Smooth muscle cell of the brain vasculature (primary cell): ENCODE results near the gene SEC14L5.
"Not testable (repeated sequence)": the region's sequence is repeated elsewhere in the genome, so short reads cannot be mapped to it uniquely, and the experiment has no call there.

Source experiments
- DNase-seq: peaks from one replicate; pipeline ENCODE4 v3.0.0-alpha.2; 2012; ENCODE audit warnings: low read depth, low spot score

SEC14L5 gene

DNA sequence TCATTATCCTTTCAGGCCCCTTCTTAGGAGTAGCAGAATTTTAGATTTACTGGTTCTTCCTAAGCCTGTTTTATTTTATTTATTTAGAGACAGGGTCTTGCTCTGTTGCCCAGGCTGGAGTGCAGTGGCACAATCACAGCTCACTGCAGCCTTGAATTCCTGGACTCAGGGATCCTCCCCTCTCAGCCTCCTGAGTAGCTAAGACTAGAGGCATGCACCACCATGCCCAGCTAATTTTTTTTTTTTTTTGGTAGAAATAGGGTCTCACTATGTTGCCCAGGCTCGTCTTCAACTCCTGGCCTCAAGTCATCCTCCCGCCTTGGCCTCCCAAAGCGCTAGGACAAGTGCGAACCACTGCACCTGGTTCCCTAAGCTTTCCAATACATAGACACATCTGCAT is 28.5 kb upstream of the SEC14L5 start:
- DNase-seq, result not testable (repeated sequence)

- DNase-seq, result no peak
Observed at GRCh38 chr16:4931381-4931780, 26.7 kb upstream of the SEC14L5 start.

DNA sequence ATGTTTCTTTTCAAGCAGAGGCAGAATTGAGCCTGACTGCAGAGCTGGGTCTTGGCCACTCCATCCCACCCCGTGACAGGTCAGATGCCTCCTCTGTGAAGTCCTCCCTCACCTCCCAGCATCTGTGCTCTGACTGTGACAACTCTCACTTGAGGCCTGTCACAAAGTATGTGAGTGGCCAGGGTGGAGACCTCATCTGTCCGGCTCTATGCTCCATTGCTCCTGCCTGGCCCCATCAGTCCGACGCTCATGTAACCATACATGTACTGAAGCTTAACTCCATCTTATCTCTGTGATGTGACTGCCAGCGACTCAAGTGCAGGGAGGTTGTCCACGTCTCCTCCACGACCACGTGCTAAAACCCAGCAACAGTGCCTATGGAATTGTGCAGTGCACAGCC is 24.7 kb upstream of the SEC14L5 start:
- DNase-seq, result no peak

- no peak for DNase-seq
Observed at GRCh38 chr16:4933871-4934395, 24.2 kb upstream of the SEC14L5 start.

GRCh38 chr16:4934591-4934990 is 23.5 kb upstream of the SEC14L5 start:
- DNase-seq, result no peak

DNA sequence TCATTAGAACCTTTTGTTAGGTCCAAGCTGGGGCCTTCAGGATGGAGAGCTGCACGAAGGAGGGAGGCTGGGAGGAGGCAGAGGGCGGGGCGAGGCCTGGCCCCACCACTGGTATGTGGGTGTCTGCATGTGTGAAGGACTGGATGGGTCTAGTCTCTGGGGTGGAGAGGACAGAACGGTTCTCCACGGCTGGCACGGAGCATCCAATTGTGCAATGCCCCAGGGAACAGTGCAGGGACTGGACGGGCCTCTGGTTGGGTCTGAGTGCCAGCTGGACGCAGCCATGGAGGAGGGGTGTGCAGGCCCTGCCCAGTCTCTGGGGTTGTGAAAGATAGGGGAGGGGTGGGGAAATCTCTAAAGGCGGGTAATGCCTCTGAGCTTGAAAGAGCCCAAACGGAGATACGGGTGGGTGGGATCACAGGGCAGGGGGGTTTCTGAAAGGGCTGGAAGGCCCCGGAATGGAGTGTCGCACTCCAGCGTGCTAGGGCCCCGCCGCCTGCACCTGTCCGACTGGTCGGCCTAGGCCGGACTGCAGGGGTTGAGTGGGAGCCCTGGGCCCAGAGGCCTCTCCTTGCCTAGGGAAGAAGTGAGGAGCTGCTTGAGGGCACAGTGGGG is 22.8 kb upstream of the SEC14L5 start:
- no peak for DNase-seq

DNA sequence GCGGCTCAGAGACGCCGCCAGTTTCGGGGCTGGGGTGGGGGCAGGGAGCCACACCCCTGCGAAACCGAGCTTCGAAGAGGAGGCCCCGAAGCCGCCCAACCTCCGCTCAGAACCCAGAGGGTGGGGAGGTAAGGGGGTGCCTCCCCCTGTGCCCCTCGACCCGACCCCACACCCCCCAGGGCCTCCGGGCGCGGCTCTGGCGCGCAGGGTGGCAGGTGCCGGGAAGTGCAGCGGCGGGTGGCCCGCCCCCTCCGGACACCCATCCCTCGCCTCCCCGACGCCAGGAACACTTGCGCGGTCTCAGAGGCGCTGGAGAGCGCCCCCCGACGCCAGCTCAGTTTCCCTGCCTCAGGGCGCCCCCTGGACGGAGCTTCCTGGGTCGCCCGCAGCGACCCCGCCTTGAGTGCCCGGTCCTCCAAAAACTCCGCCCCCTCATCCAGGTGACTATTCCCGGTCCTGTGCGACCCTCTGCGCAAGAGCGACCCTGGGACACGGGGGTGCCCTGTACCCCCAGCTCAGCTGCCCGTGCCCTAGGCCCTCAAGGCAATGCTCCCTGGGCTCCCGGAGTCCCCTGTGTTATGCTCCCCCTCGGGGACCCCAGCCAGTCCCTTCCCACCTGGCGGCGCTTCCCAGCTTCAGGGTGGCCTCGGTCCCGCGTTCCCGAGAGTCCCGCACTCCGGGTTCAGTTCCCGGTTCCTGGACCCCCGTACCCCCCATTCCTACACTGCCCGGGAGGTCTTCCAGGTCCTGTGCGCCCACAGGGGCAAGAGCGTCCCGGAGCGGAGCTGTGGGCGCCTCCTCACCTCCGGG is 21.7 kb upstream of the SEC14L5 start:
- DNase-seq, result no peak

DNA sequence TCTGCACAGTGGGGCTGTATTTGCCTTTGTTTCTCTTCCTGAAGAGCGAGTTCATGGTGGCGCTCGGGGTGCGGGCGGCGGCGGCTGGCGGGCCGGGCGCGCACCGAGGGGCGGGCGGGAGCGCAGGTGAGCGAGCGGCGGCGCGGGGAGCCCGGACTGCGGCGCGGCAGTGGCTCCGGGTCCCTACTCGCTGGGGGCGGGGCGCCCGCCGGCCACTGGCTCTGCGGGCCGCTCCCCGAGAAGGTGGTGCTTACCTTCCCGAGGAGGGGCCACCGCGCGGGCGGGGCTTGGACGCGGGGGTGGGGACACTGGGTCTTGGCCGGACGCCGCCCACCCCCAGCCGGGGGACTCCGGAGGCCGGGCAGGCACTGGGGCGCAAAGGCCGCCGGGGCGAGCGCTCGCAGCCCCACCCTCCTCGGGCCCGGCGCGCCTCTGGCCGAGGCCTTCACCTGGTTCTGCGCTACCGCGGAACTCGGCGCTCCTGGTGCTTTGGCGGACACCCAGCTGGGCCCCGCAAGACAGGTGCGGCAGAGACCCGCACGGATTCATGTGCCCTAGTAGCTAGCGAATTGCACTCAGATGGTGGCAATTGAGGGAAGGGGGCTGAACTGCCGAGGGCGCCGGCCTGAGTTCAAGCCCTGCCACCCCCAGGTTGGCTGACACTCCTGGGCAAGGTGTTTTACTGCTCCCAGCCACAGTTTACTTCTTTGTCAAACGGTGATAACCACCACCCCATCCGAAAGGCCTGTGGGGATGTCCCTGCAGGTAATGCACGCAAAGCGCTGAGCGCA is 20.9 kb upstream of the SEC14L5 start, which contains the start of gene PPL:
TSS of gene PPL (minus strand) at position 158 of the 791 bp plus-strand sequence. CDS start at position 55, 103 bp downstream.
- DNase-seq, result no peak

- no peak for DNase-seq
Observed at GRCh38 chr16:4937782-4938682, 20.1 kb upstream of the SEC14L5 start.

DNA sequence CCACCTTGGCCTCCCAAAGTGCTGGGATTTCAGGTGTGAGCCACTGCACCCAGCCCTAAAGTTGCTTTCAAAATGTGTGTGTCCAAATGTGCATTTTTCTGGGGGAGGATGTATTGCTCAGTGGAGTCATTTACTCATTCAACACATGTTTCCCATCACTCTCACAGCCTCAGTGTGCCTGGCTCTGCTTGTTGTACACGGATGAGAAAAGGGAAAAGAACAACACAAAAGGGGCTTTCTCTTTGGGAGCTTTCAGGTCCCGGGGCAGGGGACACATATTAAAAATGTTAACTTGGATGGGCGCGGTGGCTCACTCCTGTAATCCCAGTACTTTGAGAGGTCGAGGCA is 19.5 kb upstream of the SEC14L5 start:
- no peak for DNase-seq

DNA sequence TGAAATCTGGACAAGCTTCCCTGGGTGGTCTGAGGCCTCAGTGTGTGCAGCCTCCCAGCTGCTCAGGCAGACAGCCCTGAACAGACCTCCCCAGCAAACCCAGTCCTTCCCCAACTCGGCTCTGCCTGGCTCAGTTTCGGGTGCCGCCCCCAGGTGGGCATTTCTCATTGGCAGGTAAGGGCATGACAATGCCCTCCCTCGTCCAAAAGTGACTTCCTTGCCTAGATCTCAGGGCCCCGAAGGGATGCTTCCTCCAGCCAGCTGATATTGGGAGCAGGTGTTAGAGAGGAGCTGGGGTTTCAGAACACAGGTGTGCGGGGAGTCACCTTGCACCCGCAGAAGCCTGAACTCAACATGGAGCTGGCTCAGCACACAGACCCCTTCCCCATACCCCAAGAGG is 17.4 kb upstream of the SEC14L5 start:
- no peak for DNase-seq

DNA sequence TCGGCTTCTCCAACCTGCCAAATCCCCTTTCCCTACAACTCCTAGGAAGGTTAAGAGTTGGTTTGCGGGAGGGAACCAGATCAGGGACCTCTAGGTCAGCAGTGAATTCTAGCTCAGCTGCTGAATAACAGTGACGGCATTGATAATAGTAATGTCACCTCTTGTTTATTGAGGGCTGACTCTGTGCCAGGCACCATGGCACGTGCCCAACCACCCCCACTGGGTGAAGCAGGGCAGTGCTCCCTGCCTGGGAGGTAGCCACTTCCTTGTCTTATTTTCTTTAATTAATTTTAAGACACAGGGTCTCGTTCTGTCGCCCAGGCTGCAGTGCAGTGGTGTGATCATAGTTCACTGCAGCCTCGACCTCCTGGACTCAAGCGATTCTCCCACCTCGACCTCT is 15.6 kb upstream of the SEC14L5 start:
- no peak for DNase-seq

DNA sequence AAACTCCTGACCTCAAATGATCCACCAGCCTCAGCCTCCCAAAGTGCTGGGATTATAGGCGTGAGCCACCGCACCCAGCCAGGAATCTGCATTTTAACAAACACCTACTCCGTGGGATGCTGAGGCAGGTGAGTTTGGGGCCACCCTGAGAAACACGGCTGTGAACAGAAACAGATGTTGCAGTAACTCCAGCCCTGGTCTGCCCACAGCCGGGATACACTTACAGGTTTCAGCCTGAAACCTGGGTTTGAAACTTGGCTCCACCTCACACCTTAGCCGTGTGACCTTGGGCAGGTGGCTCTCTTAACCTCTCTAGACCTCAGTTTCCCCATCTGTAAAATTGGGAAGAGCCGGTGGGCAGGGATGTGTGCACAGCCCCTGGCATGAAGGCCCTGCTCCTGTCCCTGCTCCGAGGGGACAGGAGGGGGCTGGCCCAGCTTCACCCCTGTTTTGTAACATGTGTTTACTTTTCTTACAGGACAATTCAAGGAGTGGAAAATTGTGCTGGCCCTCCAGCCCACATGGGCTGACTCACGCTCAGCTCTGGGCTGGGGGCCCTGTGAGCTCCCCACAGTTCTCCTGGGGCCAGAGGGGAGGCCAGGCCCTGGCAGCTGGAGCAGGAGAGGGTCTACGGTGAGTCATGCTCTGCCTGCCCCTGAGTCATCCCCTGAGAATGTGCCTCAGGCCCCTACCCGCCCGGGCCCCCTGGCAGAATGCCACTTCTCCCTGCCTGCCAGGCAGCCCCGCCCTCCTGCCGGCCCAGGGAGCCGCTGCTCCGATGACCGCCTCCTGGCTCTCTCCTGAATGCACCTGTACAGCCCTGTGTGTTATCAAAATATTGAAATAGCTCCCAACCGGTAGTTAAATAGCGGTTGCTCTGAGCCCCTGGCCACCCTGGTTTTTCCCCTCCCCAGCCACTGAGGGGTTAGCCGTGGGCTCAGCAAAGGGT is 13.5 kb upstream of the SEC14L5 start:
- peak; percentile 94 for DNase-seq

DNA sequence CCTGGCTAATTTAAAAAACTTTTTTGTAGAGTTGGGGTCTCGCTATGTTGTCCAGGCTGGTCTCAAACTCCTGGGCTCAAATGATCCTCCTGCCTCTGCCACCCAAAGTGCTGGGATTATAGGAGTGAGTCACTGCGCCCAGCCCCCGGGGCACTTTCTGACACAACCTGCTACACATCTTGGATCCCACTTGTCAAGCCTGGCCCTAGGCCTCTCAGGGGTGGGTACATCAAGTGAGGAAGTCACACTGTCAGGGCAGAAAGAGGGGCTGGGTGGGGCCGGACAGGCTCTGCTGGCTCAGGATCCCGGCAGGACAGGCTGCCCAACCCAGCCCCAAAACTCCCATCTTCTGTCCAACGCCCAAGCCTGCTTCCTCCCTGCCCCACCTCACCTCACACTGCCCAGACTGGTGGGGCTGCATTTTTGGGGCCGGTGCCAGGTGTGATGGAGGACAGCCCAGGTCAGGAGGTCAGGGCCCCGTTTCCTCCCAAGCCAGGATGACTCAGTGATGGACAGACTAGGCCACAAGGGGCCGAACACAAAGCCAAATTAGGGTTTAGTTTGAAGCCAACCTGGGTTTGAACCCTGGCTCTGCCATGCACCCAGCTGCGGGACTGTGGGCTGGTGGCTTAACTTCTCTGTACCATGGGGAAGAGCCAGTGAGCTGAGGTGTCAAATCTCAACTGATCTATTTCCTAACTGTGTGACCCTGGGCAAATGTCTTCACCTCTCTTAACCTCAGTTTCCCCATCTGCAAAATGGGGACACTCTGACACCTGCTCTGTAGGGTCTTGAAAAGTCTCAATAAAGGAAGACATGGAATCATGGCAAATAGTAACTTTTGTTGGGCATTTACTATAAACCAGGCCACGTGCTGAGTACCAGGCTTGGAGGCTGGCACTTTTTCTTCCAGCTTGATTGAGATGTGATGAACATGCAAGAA is 12.3 kb upstream of the SEC14L5 start:
- DNase-seq, result no peak

DNA sequence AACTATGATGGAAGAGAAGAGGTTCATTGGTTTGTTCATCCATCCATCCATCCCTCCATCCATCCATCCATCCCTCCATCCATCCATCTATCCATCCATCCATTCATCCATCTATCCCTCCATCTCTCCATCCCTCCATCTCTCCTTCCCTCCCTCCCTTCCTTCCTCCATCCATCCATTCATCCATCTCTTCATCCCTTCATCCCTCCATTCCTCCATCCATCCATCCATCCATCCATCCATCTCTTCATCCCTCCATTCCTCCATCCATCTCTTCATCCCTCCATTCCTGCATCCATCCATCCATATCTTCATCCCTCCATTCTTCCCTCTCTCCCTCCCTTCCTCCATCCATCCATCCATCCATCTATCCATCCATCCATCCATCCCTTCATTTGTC is 11.2 kb upstream of the SEC14L5 start:
- DNase-seq, result no peak

GRCh38 chr16:4947722-4948503 is 10.2 kb upstream of the SEC14L5 start:
- DNase-seq, result no peak

- DNase-seq, result no peak
Observed at GRCh38 chr16:4948903-4949766, 9.0 kb upstream of the SEC14L5 start.
